Activated T-helper 17 cell treated with anti-CD3 and anti-CD28 coated beads, Interleukin-2, amount 50 U/mL, for 72 hours (primary cell): Measurements from ENCODE around the gene C19orf53. TPM values are rescaled to one million over a fixed set of nuclear protein-coding genes. Genes with fewer than 3 reads are reported as not detected.

Experiments used
- ATAC-seq: fragments of 150-1000 bp; cut with Tn5 transposase; replicated peaks from 2 replicates; pipeline ENCODE4 v1.10.0; 2021; ENCODE audit warnings: mild to moderate bottlenecking, moderate library complexity
- H3K27ac Mint-ChIP-seq: one replicate; pipeline ENCODE4 v1.8.0; 2022; ENCODE audit warnings: mixed read lengths
- H3K27me3 Mint-ChIP-seq: one replicate; pipeline ENCODE4 v1.8.0; 2022; ENCODE audit warnings: mixed read lengths
- H3K36me3 Mint-ChIP-seq: one replicate; pipeline ENCODE4 v1.8.0; 2022; ENCODE audit warnings: low read depth, mild to moderate bottlenecking, mixed read lengths
- H3K4me1 Mint-ChIP-seq: one replicate; pipeline ENCODE4 v1.8.0; 2022; ENCODE audit warnings: mixed read lengths
- H3K4me3 Mint-ChIP-seq: one replicate; pipeline ENCODE4 v1.8.0; 2022; ENCODE audit warnings: mild to moderate bottlenecking, mixed read lengths
- H3K9me3 Mint-ChIP-seq: one replicate; pipeline ENCODE4 v1.8.0; 2022; ENCODE audit warnings: mixed read lengths
- total RNA-seq, 2 donors: library from RNA; stranded (reverse); gene quantifications; one replicate each; pipeline ENCODE4 v1.2.3, GENCODE V29; 2022

The C19orf53 gene
- total RNA-seq, 2 donors from 2014 or later = 76.7 to 127 TPM

DNA sequence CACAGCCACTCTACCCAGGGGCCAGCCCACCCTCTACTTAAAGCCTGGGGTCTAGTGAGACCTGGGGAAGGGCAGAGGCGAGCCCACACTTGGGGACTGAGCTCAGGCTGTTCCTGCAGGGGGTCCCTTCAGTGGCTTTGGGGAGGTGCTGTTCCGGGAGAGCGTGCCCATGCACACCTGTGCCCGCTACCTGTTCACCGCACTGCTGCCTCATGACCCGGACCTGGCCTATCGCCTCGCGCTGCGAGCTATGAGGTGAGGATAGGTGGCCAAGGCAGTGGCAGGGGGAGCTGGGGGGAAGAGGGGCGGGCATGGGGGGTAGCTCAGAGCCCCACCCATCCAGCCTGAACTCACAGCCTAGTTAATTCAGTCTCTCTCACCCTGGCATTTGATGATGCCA, 45.0 kb downstream of the C19orf53 start:
- Mint-ChIP-seq H3K4me1 (no peaks in the 10 kb centered on the region), H3K36me3 (peaks cover 7% of the 10 kb centered on the region), H3K27me3 (no peaks in the 10 kb centered on the region), H3K9me3 (no peaks in the 10 kb centered on the region), H3K4me3 (no peak overlapping the region), H3K27ac (no peak overlapping the region)
- ATAC-seq = no peak

- H3K4me3 Mint-ChIP-seq = no peak overlapping the region
- no peak for ATAC-seq
- H3K27ac Mint-ChIP-seq = no peak overlapping the region
- no peaks in the 10 kb centered on the region for H3K27me3 Mint-ChIP-seq
- peaks cover 7% of the 10 kb centered on the region for H3K36me3 Mint-ChIP-seq
- no peaks in the 10 kb centered on the region for H3K9me3 Mint-ChIP-seq
- no peaks in the 10 kb centered on the region for H3K4me1 Mint-ChIP-seq
These were observed 47.0 kb downstream of the C19orf53 start for GRCh38 chr19:13821292-13821691.

- H3K36me3 Mint-ChIP-seq = peaks cover 15% of the 10 kb centered on the region
- no peaks in the 10 kb centered on the region for H3K27me3 Mint-ChIP-seq
- H3K27ac Mint-ChIP-seq = peak overlapping the region; percentile 36
- ATAC-seq = no peak
- H3K4me3 Mint-ChIP-seq = no peak overlapping the region
- H3K9me3 Mint-ChIP-seq = no peaks in the 10 kb centered on the region
- H3K4me1 Mint-ChIP-seq = no peaks in the 10 kb centered on the region
These were observed 49.0 kb downstream of the C19orf53 start for GRCh38 chr19:13823256-13823655.

GRCh38 chr19:13823901-13824300, 49.6 kb downstream of the C19orf53 start:
- Mint-ChIP-seq H3K4me3 (no peak overlapping the region), H3K27ac (peak overlapping the region; percentile 36), H3K36me3 (peaks cover 18% of the 10 kb centered on the region)

GRCh38 chr19:13824703-13825102, 50.4 kb downstream of the C19orf53 start:
- no peaks in the 10 kb centered on the region for H3K9me3 Mint-ChIP-seq
- no peak overlapping the region for H3K27ac Mint-ChIP-seq
- H3K4me1 Mint-ChIP-seq = no peaks in the 10 kb centered on the region
- H3K36me3 Mint-ChIP-seq = peaks cover 18% of the 10 kb centered on the region
- no peak overlapping the region for H3K4me3 Mint-ChIP-seq
- no peaks in the 10 kb centered on the region for H3K27me3 Mint-ChIP-seq
- ATAC-seq = no peak

More at GRCh38 chr19:13823901-13824300, 49.6 kb downstream of the C19orf53 start:
- no peaks in the 10 kb centered on the region for H3K9me3 Mint-ChIP-seq
- no peaks in the 10 kb centered on the region for H3K27me3 Mint-ChIP-seq
- H3K4me1 Mint-ChIP-seq = no peaks in the 10 kb centered on the region
- ATAC-seq = no peak

DNA sequence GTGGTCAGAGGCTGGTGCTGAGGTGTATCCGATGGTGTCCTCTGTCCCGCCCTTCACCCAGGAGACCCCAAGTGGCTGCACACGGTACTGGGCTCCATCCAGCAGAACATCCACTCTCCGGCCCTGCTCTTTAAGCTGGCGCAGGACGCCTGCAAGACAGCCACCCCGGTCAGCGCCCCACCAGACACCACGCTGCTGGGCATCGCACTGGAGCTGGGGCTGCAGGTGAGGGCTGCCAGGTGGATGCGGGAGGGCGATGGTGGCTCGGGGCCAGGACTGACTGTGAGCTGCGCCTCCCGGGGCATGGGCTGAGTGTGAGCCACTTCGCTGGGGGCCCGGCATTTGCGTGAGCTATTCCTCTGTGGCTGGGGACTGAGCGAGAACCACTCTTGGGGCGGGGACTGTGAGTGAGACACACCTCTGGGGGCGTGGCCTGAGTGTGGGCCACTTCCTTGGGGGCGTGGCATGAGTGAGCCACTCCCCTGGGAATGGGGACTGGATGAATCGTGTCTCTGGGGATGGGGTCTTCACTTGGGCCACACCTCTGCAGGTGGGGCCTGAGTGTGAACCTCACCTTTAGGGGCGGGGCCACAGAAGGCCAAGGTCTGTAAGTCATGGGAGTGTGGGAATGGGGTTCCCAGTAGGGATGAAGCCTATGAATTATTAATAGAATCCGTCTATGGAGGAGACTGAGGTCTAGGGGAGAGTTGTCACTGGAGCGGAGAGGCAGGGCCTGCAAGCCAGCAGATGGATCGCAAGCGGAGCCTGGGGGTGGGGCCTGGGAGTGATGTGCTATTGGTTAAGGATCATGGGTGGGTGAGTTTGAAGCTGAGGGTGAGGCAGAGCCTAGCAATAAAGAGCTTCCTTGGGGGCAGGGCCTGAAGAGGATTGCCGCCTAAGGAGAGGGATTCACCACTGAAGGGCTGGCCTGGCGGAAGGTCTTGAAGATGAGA, 51.5 kb downstream of the C19orf53 start:
- Mint-ChIP-seq H3K36me3 (peaks cover 15% of the 10 kb centered on the region), H3K4me3 (no peak overlapping the region), H3K4me1 (no peaks in the 10 kb centered on the region), H3K27ac (no peak overlapping the region), H3K9me3 (no peaks in the 10 kb centered on the region), H3K27me3 (no peaks in the 10 kb centered on the region)
- ATAC-seq = peak; percentile 49

- H3K36me3 Mint-ChIP-seq = peaks cover 23% of the 10 kb centered on the region
- H3K27me3 Mint-ChIP-seq = no peaks in the 10 kb centered on the region
- H3K9me3 Mint-ChIP-seq = no peaks in the 10 kb centered on the region
These were observed 52.5 kb downstream of the C19orf53 start for GRCh38 chr19:13826652-13827235.

DNA sequence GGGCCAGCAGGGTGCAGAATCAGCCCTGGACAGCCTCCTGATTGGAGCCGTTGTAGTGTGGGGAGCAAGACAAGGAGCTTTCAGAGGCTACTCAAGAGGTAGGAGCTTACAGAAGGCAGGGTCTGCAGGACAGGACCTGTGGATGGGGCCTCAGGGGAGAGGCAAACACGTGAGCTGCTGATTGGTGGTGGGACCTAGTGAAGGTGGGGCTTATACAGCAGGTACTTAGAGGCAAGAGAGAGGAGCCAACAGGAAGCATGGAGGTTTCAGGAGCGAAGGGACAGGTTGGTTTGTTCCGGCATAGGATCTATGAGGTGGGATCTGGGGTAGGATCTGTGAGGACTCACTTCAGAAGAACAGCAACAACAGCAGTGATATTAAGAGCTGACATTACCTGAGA, 53.4 kb downstream of the C19orf53 start:
- H3K27ac Mint-ChIP-seq = no peak overlapping the region
- no peaks in the 10 kb centered on the region for H3K27me3 Mint-ChIP-seq
- no peak overlapping the region for H3K4me3 Mint-ChIP-seq
- H3K9me3 Mint-ChIP-seq = no peaks in the 10 kb centered on the region
- H3K36me3 Mint-ChIP-seq = peaks cover 30% of the 10 kb centered on the region
- no peak for ATAC-seq
- H3K4me1 Mint-ChIP-seq = no peaks in the 10 kb centered on the region

More at GRCh38 chr19:13826652-13827235, 52.5 kb downstream of the C19orf53 start:
- no peak overlapping the region for H3K27ac Mint-ChIP-seq
- no peak overlapping the region for H3K4me3 Mint-ChIP-seq
- H3K4me1 Mint-ChIP-seq = no peaks in the 10 kb centered on the region
- ATAC-seq = no peak

Other genes with a start within 250 kb of the C19orf53 start
- gene MRI1, start 9.9 kb upstream of the C19orf53 start, total RNA-seq = 10 to 100 TPM; 45.3 to 53.7 TPM
- gene ZSWIM4, start 21.0 kb downstream of the C19orf53 start, total RNA-seq = 10 to 100 TPM in 1 of 2 donors, 1 to 10 TPM in 1; 5.4 to 10.6 TPM
- gene NANOS3, start 102.7 kb downstream of the C19orf53 start, total RNA-seq = 1 to 10 TPM; 1.2 to 3.6 TPM
- gene BRME1, start 131.7 kb downstream of the C19orf53 start, total RNA-seq = 10 to 100 TPM in 1 of 2 donors, 1 to 10 TPM in 1; 4.8 to 12.5 TPM
- gene CC2D1A, start 131.7 kb downstream of the C19orf53 start, total RNA-seq = 10 to 100 TPM; 34.6 to 35.4 TPM
- gene PODNL1, start 164.0 kb downstream of the C19orf53 start, total RNA-seq = 1 to 10 TPM in 1 of 2 donors, under 1 TPM in 1; 0.90 to 1.0 TPM
- gene DCAF15, start 178.1 kb downstream of the C19orf53 start, total RNA-seq = 10 to 100 TPM; 60.9 to 67.7 TPM
- 10 to 100 TPM; 12.6 to 12.9 TPM for gene RFX1, start 231.9 kb downstream of the C19orf53 start, total RNA-seq